GM13977 (cell line): ENCODE measurements around the gene LILRB4.

Source experiments
- DNase-seq: peaks from one replicate; pipeline ENCODE4 v3.0.0; 2012; ENCODE audit warnings: low spot score
- CTCF ChIP-seq: IDR thresholded peaks from 2 replicates; pipeline ENCODE4 v1.5.1; 2012; ENCODE audit warnings: mild to moderate bottlenecking, control low read depth; ENCODE audit not compliant: insufficient read depth; ENCODE audit errors: extremely low read depth, missing control alignments
- in situ Hi-C: fragments of 300-500 bp; cut with MboI; formaldehyde crosslinking; loops from one replicate; pipeline ENCODE4 v1.12.0; 2022; ENCODE audit warnings: low sequenced_read_pairs, low pct_unique_long_range_greater_than_20kb, mixed read lengths, inconsistent platforms; ENCODE audit not compliant: unreplicated experiment

Gene LILRB4

GRCh38 chr19:54682306-54682856 is 19.6 kb downstream of the LILRB4 start:
- DNase-seq, result no peak
- TF ChIP-seq CTCF, result no peak
- in situ Hi-C loops, result no loop called here

GRCh38 chr19:54684527-54684926 is 21.7 kb downstream of the LILRB4 start:
- TF ChIP-seq CTCF, result no peak
- no peak for DNase-seq
- in situ Hi-C loops, result no loop called here

GRCh38 chr19:54691582-54692297 is 29.0 kb downstream of the LILRB4 start:
- DNase-seq, result no peak
- TF ChIP-seq CTCF, result no peak
- in situ Hi-C loops, result no loop called here

GRCh38 chr19:54692298-54692615 is 29.5 kb downstream of the LILRB4 start:
- in situ Hi-C loops, result no loop called here
- DNase-seq, result no peak
- TF ChIP-seq CTCF, result no peak

- in situ Hi-C loops, result no loop called here
- DNase-seq, result no peak
- no peak for TF ChIP-seq CTCF
These were observed 31.9 kb downstream of the LILRB4 start for GRCh38 chr19:54694648-54695047.

GRCh38 chr19:54696117-54696548 is 33.3 kb downstream of the LILRB4 start:
- in situ Hi-C loops, result no loop called here
- DNase-seq, result no peak
- no peak for TF ChIP-seq CTCF
